Muscle of leg (tissue), 11 donors: ENCODE results near the gene NKTR. TPM values are rescaled to one million over a fixed set of nuclear protein-coding genes. Genes with fewer than 3 reads are reported as not detected.
"Not testable (repeated sequence)": the region's sequence is repeated elsewhere in the genome, so short reads cannot be mapped to it uniquely, and the experiment has no call there.

Experiments used
- DNase-seq: peaks from one replicate; pipeline ENCODE4 v3.0.0; 2013
- H3K27ac ChIP-seq: one replicate; pipeline ENCODE4 v1.5.1; 2013; ENCODE audit warnings: mild to moderate bottlenecking, low read length, control low read depth
- H3K27me3 ChIP-seq: one replicate; pipeline ENCODE4 v1.6.1; 2013; ENCODE audit warnings: low read length; ENCODE audit not compliant: control insufficient read depth, insufficient read depth
- H3K36me3 ChIP-seq: one replicate; pipeline ENCODE4 v1.6.1; 2013; ENCODE audit warnings: low read length; ENCODE audit not compliant: control insufficient read depth, insufficient read depth
- H3K4me1 ChIP-seq: one replicate; pipeline ENCODE4 v1.6.1; 2013; ENCODE audit warnings: low read length; ENCODE audit not compliant: control insufficient read depth, insufficient read depth
- H3K4me3 ChIP-seq: one replicate; pipeline ENCODE4 v1.5.1; 2013; ENCODE audit warnings: low read length, control low read depth
- H3K9me3 ChIP-seq: replicated peaks from 2 replicates; pipeline ENCODE4 v1.6.1; 2013; ENCODE audit warnings: low read depth, low read length; ENCODE audit not compliant: control insufficient read depth
- WGBS: methylation state at CpG from one replicate; pipeline ENCODE4 v1.1.5; 2013; ENCODE audit warnings: missing lambda C conversion rate; ENCODE audit not compliant: insufficient coverage; 5-methylcytosine and 5-hydroxymethylcytosine counted together
- polyA plus RNA-seq, 8 donors: library from polyadenylated mRNA; unstranded; fragments of 120-200 nt; gene quantifications; one replicate each; pipeline versions ENCODE4 v1.2.1 to v1.2.3, GENCODE V29; 2013; ENCODE audit warnings: inconsistent platforms in 1 of 8, low replicate concordance in 1 of 8; ENCODE audit not compliant: insufficient read length in 8 of 8, insufficient read depth in 1 of 8
- total RNA-seq: library from RNA; stranded (reverse); fragments of 120-200 nt; gene quantifications from one replicate; pipeline ENCODE4 v1.2.4, GENCODE V29; 2013

Gene NKTR
- total and polyA plus RNA-seq, 9 donors: 37.1 to 121 (median 68.7) TPM

DNA sequence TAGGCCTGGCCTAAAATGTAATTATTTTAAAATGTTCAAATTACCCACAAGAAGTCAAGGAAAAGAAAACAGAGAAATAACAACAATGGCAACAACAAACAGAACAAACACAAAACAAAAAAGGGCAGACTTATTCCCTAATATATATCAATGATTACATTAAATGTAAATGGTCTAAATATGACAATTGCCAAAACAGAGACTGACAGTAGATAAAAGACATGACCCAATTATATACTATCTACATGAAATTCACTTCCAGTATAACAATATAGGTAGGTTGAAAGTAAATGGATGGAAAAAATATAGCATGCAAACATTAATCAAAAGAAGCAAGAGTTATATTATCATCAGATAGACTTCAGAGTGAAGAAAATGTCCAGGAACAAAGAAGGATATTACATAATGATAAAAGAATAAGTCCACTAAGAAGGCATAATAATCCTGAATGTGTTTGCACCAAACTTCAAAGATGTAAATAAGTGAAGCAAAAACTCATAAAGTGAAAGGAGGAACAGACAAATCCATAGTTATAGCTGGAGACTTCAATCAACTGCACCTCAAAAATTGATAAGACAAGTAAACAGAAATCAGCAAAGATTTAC is 25.2 kb upstream of the NKTR start:
- no peak for DNase-seq
- Histone ChIP-seq H3K27me3 (no peaks in the 10 kb centered on the region), H3K4me3 (no peak overlapping the region), H3K9me3 (peaks cover 9% of the 10 kb centered on the region), H3K36me3 (peaks cover 10% of the 10 kb centered on the region), H3K27ac (no peak overlapping the region), H3K4me1 (no peaks in the 10 kb centered on the region)

- Histone ChIP-seq H3K4me1 (peaks cover 5% of the 10 kb centered on the region), H3K27me3 (no peaks in the 10 kb centered on the region), H3K9me3 (peaks cover 9% of the 10 kb centered on the region), H3K27ac (no peak overlapping the region), H3K4me3 (no peak overlapping the region), H3K36me3 (peaks cover 7% of the 10 kb centered on the region)
- no CpG with 5 or more reads among the region's 4 CpGs for WGBS
- DNase-seq: no peak
These were observed 22.4 kb upstream of the NKTR start for GRCh38 chr3:42578054-42578453.

GRCh38 chr3:42579346-42579745 is 21.1 kb upstream of the NKTR start:
- DNase-seq, H3K4me1 ChIP-seq, H3K4me3 ChIP-seq, H3K27ac ChIP-seq, H3K9me3 ChIP-seq, H3K27me3 ChIP-seq, H3K36me3 ChIP-seq: not testable (repeated sequence)
- no CpG with 5 or more reads among the region's 4 CpGs for WGBS

DNA sequence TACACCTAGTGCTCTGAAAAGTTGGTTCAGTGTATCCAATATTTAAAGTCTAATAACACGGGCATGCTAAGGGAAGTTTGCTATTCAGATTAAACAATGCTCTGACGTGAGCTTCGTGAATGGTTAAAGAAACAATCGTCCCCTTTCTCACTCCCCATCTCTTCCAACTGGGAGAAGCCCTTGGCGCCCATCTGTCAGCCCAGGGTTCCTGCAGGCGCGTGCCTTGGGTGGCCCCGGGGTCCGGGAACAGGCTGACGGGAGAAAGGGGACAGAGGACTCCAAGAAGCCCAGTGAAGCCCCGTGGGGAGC is 19.1 kb upstream of the NKTR start:
- DNase-seq: no peak
- 0% methylated on average over 6 of the region's 11 CpGs for WGBS
- peak overlapping the region; percentile 80 for H3K4me3 ChIP-seq
- peak overlapping the region; percentile 18 for H3K27ac ChIP-seq
- no peaks in the 10 kb centered on the region for H3K36me3 ChIP-seq
- no peaks in the 10 kb centered on the region for H3K27me3 ChIP-seq
- no peaks in the 10 kb centered on the region for H3K9me3 ChIP-seq
- H3K4me1 ChIP-seq: peaks cover 5% of the 10 kb centered on the region

DNA sequence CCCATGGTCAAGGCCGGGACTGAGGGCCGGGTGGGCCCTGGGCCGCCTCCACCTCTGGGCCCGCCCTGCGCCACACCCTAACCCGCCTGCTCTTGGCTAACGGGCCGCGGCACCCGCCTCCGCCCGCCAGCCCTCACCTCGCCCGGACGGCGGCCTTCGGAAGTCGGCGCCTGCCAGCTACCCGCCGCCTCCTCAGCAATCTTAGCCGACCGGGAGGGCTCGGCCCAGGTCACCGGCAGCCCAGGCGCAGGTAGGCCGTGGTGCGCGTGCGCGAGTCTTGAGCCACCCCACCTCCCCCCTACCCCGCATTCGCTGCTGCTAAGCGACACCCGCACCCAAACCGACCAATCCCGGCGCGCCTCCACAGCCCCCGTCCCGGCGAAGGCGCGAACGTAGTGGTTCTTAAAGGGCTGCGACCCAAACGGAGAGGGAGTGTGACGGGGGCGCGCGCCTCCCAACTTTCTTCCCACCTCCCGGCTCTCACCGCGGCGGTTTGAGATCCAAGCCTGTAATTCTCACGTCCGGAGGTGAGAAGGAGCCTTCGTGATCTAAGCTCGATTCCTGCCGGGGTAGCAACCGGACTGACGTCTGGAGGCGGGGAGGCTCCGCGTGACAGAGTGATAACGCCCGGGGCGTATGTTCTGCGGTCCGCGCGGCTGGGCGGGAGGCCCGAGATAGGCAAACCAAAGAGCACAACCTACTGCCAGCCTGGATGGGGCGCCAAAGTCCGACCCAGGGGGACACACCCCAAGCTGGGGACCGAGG is 18.6 kb upstream of the NKTR start, which contains the start of gene SEC22C:
Gene SEC22C, minus strand, starts transcription at position 259 of the 765 bp plus-strand sequence. CDS start 12,921 bp downstream, outside the sequence.
- H3K4me3 ChIP-seq: peak within 1 kb of the TSS; percentile 80
- H3K27me3 ChIP-seq: no peaks in the 10 kb centered on the region
- H3K36me3 ChIP-seq: no peaks in the 10 kb centered on the region
- H3K4me1 ChIP-seq: peaks cover 5% of the 10 kb centered on the region
- WGBS: under 1% methylated on average over 61 of the region's 77 CpGs
- H3K27ac ChIP-seq: peak within 1 kb of the TSS; percentile 84
- peak; percentile 97 for DNase-seq
- no peaks in the 10 kb centered on the region for H3K9me3 ChIP-seq

- WGBS: no CpG with 5 or more reads among the region's 3 CpGs
- peak overlapping the region; percentile 80 for H3K4me3 ChIP-seq
These were observed 17.9 kb upstream of the NKTR start for GRCh38 chr3:42582474-42583070.

GRCh38 chr3:42588625-42589024 is 11.9 kb upstream of the NKTR start:
- Histone ChIP-seq H3K9me3 (no peaks in the 10 kb centered on the region), H3K4me1 (peaks cover 6% of the 10 kb centered on the region), H3K36me3 (peaks cover 4% of the 10 kb centered on the region), H3K27ac (no peak overlapping the region), H3K27me3 (no peaks in the 10 kb centered on the region), H3K4me3 (no peak overlapping the region)
- 100% methylated on average over 3 of the region's 5 CpGs for WGBS
- no peak for DNase-seq

More at GRCh38 chr3:42582474-42583070, 17.9 kb upstream of the NKTR start:
- H3K9me3 ChIP-seq: no peaks in the 10 kb centered on the region
- no peaks in the 10 kb centered on the region for H3K27me3 ChIP-seq
- peaks cover 5% of the 10 kb centered on the region for H3K4me1 ChIP-seq
- peak overlapping the region; percentile 84 for H3K27ac ChIP-seq
- DNase-seq: no peak
- H3K36me3 ChIP-seq: no peaks in the 10 kb centered on the region

DNA sequence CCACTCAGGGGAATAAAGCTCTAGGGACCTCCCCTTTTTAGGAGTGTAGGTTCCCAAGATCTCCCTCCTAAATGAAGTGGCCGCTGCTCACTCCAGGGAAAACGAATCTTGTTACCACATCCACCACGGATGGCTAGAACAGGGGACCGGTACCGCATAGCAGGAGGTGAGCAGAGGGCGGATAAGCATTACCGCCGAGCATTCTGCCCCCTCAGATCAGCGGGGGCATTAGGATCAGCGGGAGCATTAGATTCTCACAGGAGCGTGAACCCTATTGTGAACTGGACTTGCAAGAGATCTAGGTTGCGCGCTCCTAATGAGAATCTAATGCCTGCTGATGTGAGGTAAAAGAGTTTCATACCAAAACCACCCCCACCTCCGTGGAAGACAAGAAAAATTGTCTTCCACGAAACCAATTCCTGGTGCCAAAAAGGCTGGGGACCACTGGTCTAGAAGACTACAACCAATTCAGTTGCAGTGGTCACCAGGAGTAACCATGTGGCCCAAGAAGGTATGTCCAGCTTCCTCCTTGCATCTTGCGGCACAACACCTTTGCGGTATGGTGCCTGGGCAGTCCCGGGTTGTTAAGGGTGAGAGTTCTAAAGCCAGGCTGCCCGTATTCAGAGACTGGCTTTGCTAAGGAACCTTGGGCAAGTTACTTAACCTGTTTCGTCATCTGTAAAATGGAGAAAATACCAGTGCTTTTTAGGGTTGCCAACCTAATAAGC is 10.9 kb upstream of the NKTR start:
- Histone ChIP-seq H3K9me3 (no peaks in the 10 kb centered on the region), H3K4me3 (no peak overlapping the region), H3K27ac (no peak overlapping the region), H3K4me1 (peaks cover 6% of the 10 kb centered on the region), H3K36me3 (peaks cover 8% of the 10 kb centered on the region), H3K27me3 (no peaks in the 10 kb centered on the region)
- no peak for DNase-seq
- WGBS: 96% methylated on average over 15 of the region's 20 CpGs

DNA sequence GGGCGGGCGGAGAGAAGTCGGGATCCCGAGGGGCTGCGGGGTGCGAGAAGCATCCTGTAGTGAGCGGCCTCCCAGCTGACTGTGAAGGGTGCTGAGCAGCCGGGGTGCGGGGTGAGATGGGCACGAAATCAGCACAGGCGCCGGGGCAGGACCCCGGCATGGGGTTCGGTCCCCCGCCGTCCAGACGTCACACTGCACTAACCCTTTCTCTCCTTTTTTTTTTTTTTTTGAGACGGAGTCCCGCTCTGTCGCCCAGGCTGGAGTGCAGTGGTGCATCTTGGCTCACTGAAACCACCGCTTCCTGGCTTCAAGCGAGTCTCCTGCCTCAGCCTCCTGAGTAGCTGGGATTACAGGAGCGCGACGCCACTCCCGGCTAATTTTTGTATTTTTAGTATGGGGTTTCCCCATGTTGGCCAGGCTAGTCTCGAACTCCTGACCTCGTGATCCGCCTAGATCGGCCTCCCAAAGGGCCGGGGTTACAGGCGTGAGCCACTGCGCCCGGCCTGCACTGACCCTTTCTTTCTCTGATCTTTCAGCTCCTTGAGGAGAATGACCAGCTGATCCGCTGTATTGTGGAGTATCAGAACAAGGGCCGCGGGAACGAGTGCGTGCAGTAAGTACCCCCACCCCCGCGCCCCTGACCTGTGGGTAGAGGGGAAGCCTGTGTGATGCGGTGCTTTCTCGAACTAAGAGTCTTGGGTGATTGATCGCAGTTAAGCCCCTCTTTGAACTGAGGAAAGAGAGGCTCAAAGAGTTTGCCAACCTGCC is 9.3 kb upstream of the NKTR start:
- peak overlapping the region; percentile 74 for H3K4me3 ChIP-seq
- H3K27ac ChIP-seq: peak overlapping the region; percentile 80
- peaks cover 8% of the 10 kb centered on the region for H3K36me3 ChIP-seq
- peaks cover 6% of the 10 kb centered on the region for H3K4me1 ChIP-seq
- H3K9me3 ChIP-seq: no peaks in the 10 kb centered on the region
- under 1% methylated on average over 28 of the region's 44 CpGs for WGBS
- no peak for DNase-seq
- H3K27me3 ChIP-seq: no peaks in the 10 kb centered on the region
